IMR-90 (cell line): ENCODE data around the gene SLC13A5. TPM values are rescaled to one million over a fixed set of nuclear protein-coding genes. Genes with fewer than 3 reads are reported as not detected.

ENCODE experiments used
- ATAC-seq: fragments of 200-7000 bp; cut with Tn5 transposase; 2 replicates; pipeline ENCODE4 v1.9.1; 2020; ENCODE audit warnings: low read depth, mild to moderate bottlenecking, moderate library complexity
- BruUV-seq: library from RNA; stranded (reverse); fragments of 400-500 nt; replicated peaks from 2 replicates; lab custom pipeline; 2021; lab: Mats Ljungman, UMichigan
- CTCF ChIA-PET: fragments of 300-600 bp; formaldehyde crosslinking; extraction: SDS; loops from one replicate; lab custom pipeline; 2021; ENCODE audit warnings: antibody characterized with exemption; lab: Yijun Ruan, JAX
- POLR2A ChIA-PET: fragments of 300-600 bp; sonication (Branson Sonifier 250); formaldehyde crosslinking; loops from one replicate; lab custom pipeline; 2022; ENCODE audit warnings: antibody characterized with exemption; ENCODE audit not compliant: unreplicated experiment; lab: Charles Lee
- DNase-seq: peaks from one replicate; pipeline ENCODE4 v3.0.0; 2013
- H2AFZ ChIP-seq: replicated peaks from 2 replicates; pipeline ENCODE3; 2013; ENCODE audit warnings: low read length, mild to moderate bottlenecking; ENCODE audit not compliant: poor library complexity
- H2AK5ac ChIP-seq: 2 replicates; pipeline ENCODE4 v1.6.1; 2013; ENCODE audit warnings: low read depth, low read length, inconsistent platforms
- H2AK9ac ChIP-seq: replicated peaks from 2 replicates; pipeline ENCODE3; 2013; ENCODE audit warnings: mild to moderate bottlenecking, low read depth, low read length, moderate library complexity; ENCODE audit not compliant: poor library complexity
- H2BK120ac ChIP-seq: 2 replicates; pipeline ENCODE4 v1.6.1; 2013; ENCODE audit warnings: low read depth, low read length, inconsistent platforms
- H2BK15ac ChIP-seq: 3 replicates; pipeline ENCODE4 v1.6.1; 2013; ENCODE audit warnings: low read depth, low read length, inconsistent platforms
- H2BK20ac ChIP-seq: 2 replicates; pipeline ENCODE4 v1.6.1; 2013; ENCODE audit warnings: low read depth, mild to moderate bottlenecking, inconsistent platforms, low read length, moderate library complexity
- H2BK5ac ChIP-seq: 2 replicates; pipeline ENCODE4 v1.6.1; 2013; ENCODE audit warnings: mild to moderate bottlenecking, low read depth, low read length, inconsistent platforms; ENCODE audit not compliant: poor library complexity, severe bottlenecking
- H3K14ac ChIP-seq: replicated peaks from 2 replicates; pipeline ENCODE4 v1.6.1; 2013; ENCODE audit warnings: low read depth, low read length, inconsistent platforms
- H3K18ac ChIP-seq: 2 replicates; pipeline ENCODE4 v1.6.1; 2013; ENCODE audit warnings: low read depth, low read length, control low read depth
- H3K23ac ChIP-seq: 2 replicates; pipeline ENCODE4 v1.6.1; 2013; ENCODE audit warnings: low read depth, low read length, inconsistent platforms
- H3K27ac ChIP-seq: 2 replicates; pipeline ENCODE4 v1.5.1; 2013; ENCODE audit warnings: mild to moderate bottlenecking, control low read depth, low read length; ENCODE audit not compliant: insufficient read depth
- H3K27me3 ChIP-seq: 2 replicates; pipeline ENCODE4 v1.6.1; 2013; ENCODE audit warnings: low read length; ENCODE audit not compliant: control insufficient read depth, insufficient read depth
- H3K36me3 ChIP-seq: 2 replicates; pipeline ENCODE4 v1.6.1; 2013; ENCODE audit warnings: low read length, mixed read lengths; ENCODE audit not compliant: control insufficient read depth, insufficient read depth
- H3K4ac ChIP-seq: 2 replicates; pipeline ENCODE4 v1.6.1; 2013; ENCODE audit warnings: low read depth, low read length, inconsistent platforms
- H3K4me1 ChIP-seq: 2 replicates; pipeline ENCODE4 v1.6.1; 2013; ENCODE audit warnings: low read length, mixed read lengths; ENCODE audit not compliant: control insufficient read depth, insufficient read depth
- H3K4me2 ChIP-seq: 2 replicates; pipeline ENCODE4 v1.6.1; 2013; ENCODE audit warnings: low read depth, mild to moderate bottlenecking, control low read depth, low read length, moderate library complexity
- H3K4me3 ChIP-seq: 2 replicates; pipeline ENCODE4 v1.5.1; 2013; ENCODE audit warnings: low read depth, mild to moderate bottlenecking, control low read depth, low read length, moderate library complexity; ENCODE audit not compliant: insufficient read depth
- H3K56ac ChIP-seq: 2 replicates; pipeline ENCODE4 v1.6.1; 2013; ENCODE audit warnings: low read length, inconsistent platforms; ENCODE audit not compliant: insufficient read depth; ENCODE audit errors: extremely low read depth
- H3K79me1 ChIP-seq, 2 experiments: 2 replicates each; pipeline ENCODE4 v1.6.1; 2013; ENCODE audit warnings: low read length in 2 of 2, inconsistent platforms in 1 of 2, low read depth in 1 of 2
- H3K9ac ChIP-seq: 2 replicates; pipeline ENCODE4 v1.6.1; 2013; ENCODE audit warnings: low read depth, low read length, control low read depth
- H3K9me1 ChIP-seq: 2 replicates; pipeline ENCODE4 v1.6.1; 2013; ENCODE audit warnings: low read length, inconsistent platforms; ENCODE audit not compliant: insufficient read depth
- H3K9me3 ChIP-seq: 2 replicates; pipeline ENCODE4 v1.6.1; 2013; ENCODE audit warnings: low read length; ENCODE audit not compliant: control insufficient read depth, insufficient read depth
- H4K20me1 ChIP-seq: 2 replicates; pipeline ENCODE4 v1.6.1; 2013; ENCODE audit warnings: low read length, inconsistent platforms; ENCODE audit not compliant: insufficient read depth
- H4K5ac ChIP-seq: 2 replicates; pipeline ENCODE4 v1.6.1; 2013; ENCODE audit warnings: mild to moderate bottlenecking, low read depth, low read length, control low read depth
- H4K8ac ChIP-seq, 2 experiments: 2 replicates each; pipeline ENCODE4 v1.6.1; 2013; ENCODE audit warnings: low read depth in 2 of 2, low read length in 2 of 2, control low read depth in 1 of 2, inconsistent platforms in 1 of 2
- H4K91ac ChIP-seq: 2 replicates; pipeline ENCODE4 v1.6.1; 2013; ENCODE audit warnings: low read depth, low read length, inconsistent platforms; ENCODE audit not compliant: insufficient read depth
- CEBPB ChIP-seq: IDR thresholded peaks from 2 replicates; pipeline ENCODE4 v1.6.1; 2012; ENCODE audit warnings: low read depth, low read length, improper control_type of control experiment
- ELK1 ChIP-seq: fragments of 150-350 bp; IDR thresholded peaks from 2 replicates; pipeline ENCODE4 v1.6.1; 2016; ENCODE audit warnings: low read depth, mild to moderate bottlenecking, low read length, moderate library complexity, borderline replicate concordance
- FOS ChIP-seq: fragments of 150-350 bp; IDR thresholded peaks from 2 replicates; pipeline ENCODE4 v1.6.1; 2016; ENCODE audit warnings: low read depth, low read length
- MAFK ChIP-seq: IDR thresholded peaks from 2 replicates; pipeline ENCODE4 v1.6.1; 2012; ENCODE audit warnings: low read depth, low read length, improper control_type of control experiment
- MAZ ChIP-seq: IDR thresholded peaks from 2 replicates; pipeline ENCODE4 v1.6.1; 2012; ENCODE audit warnings: low read depth, mild to moderate bottlenecking, low read length, improper control_type of control experiment, moderate library complexity, borderline replicate concordance
- NFE2L2 ChIP-seq: fragments of 150-350 bp; IDR thresholded peaks from 2 replicates; pipeline ENCODE4 v1.6.1; 2016; ENCODE audit warnings: low read depth, mild to moderate bottlenecking, low read length
- POLR2A ChIP-seq: IDR thresholded peaks from 2 replicates; pipeline ENCODE4 v1.6.1; 2012; ENCODE audit warnings: mild to moderate bottlenecking, low read depth, low read length
- RFX5 ChIP-seq: IDR thresholded peaks from 2 replicates; pipeline ENCODE4 v1.8.0; 2012; ENCODE audit warnings: low read depth, mild to moderate bottlenecking, low read length, moderate library complexity
- SMC3 ChIP-seq: fragments of 150-350 bp; IDR thresholded peaks from 2 replicates; pipeline ENCODE4 v1.6.1; 2016; ENCODE audit warnings: low read depth, mild to moderate bottlenecking, antibody characterized with exemption, low read length, moderate library complexity
- WGBS, 2 experiments: methylation state at CpG; one replicate each; pipeline versions ENCODE4 v1.1.5 to v1.1.7; 2013; ENCODE audit warnings: missing lambda C conversion rate in 2 of 2; ENCODE audit not compliant: insufficient read length in 1 of 2; ENCODE audit errors: extremely low coverage in 2 of 2; 5-methylcytosine and 5-hydroxymethylcytosine counted together
- dilution Hi-C: fragments of 300-500 bp; cut with HindIII; formaldehyde crosslinking; loops from one replicate; pipeline ENCODE4 v1.14.3; 2018; ENCODE audit warnings: low sequenced_read_pairs; ENCODE audit not compliant: unreplicated experiment
- in situ Hi-C: fragments of 300-500 bp; cut with MboI; formaldehyde crosslinking; loops from 3 replicates; pipeline ENCODE4 v1.14.3; 2019; ENCODE audit warnings: low sequenced_read_pairs, inconsistent platforms, mixed read lengths
- intact Hi-C: fragments of 100-400 bp; cut with micrococcal nuclease; formaldehyde crosslinking; loops from 2 replicates; pipeline ENCODE4 v1.10.0; 2022
- polyA plus RNA-seq, 3 experiments: library from polyadenylated mRNA; depleted of rRNA; stranded (reverse); fragments of >200 nt; gene quantifications; 2 replicates each; pipeline ENCODE4 v1.2.3, GENCODE V29; 2012; ENCODE audit warnings: low replicate concordance in 1 of 3
- total RNA-seq: library from RNA; depleted of rRNA; stranded (reverse); fragments of >200 nt; gene quantifications from 2 replicates; pipeline ENCODE4 v1.2.3, GENCODE V29; 2012

The SLC13A5 gene
- total and polyA plus RNA-seq, 2 of the 4 experiments (the other 2 are of a cell fraction), result not detected

DNA sequence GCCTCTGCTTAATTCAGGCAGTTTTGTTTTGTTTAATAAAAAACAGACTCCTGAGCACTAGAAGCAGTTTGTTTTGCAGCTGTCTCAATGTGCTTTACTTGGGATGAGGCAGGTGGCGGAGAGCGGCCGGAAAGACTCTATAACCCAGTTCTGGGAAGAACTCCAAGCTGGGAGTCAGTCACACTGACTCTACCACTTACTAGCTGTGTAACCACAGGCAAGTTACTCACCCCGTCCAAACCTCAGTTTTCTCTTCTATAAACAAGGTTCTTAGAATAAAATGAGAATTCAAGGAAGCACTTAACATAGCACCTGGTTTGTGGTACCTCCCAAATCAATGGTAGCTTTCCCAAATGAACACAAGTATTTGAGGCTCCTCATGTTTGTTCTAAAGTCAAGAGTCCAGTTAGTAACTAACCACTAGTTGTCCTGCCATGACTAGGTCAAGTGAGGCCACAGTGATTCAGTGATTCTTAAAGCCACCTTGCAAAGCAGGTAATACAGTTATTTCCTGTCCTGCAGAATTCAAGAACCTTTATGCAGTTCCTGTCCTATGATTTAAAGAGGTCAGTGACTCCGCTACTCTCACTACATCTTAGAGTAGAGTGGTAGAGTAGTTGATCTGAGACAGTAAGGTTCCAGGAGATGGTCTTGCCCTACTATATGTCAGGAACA, 69.6 kb downstream of the SLC13A5 start (continued):
- TF ChIP-seq FOS, result no peak

- H3K4me1 ChIP-seq, result peaks cover 9% of the 10 kb centered on the region
- ChIA-PET CTCF (no interaction called here), POLR2A (no interaction called here)
- ATAC-seq (no peak), DNase-seq (peak; percentile 14)
- H3K4me2 ChIP-seq, result no peak overlapping the region
- no peak overlapping the region for H3K4ac ChIP-seq
- H4K5ac ChIP-seq, result no peak overlapping the region
- peaks cover 8% of the 10 kb centered on the region for H3K36me3 ChIP-seq
- no peak overlapping the region for H3K56ac ChIP-seq
- H3K27me3 ChIP-seq, result no peaks in the 10 kb centered on the region
- no peak overlapping the region for H2BK5ac ChIP-seq
- no peak overlapping the region for H3K4me3 ChIP-seq
- H3K23ac ChIP-seq, result peak overlapping the region; percentile 29; the same call in 1 of the 2 replicates
- no peak overlapping the region for H2AK5ac ChIP-seq
- no peak overlapping the region for H2BK20ac ChIP-seq
- no peak overlapping the region for H3K18ac ChIP-seq
- no peak overlapping the region for H2BK120ac ChIP-seq
- intact Hi-C loops (loop anchor here (5.0 kb wide), 1 partner anchor 200 kb away; the partner anchor contains the start of gene PIMREG), in situ Hi-C loops (loop anchor here (10.0 kb wide), 1 partner anchor 168 kb away; no protein-coding TSS in a partner anchor), dilution Hi-C loops (no loop called here)
- no peak overlapping the region for H3K9ac ChIP-seq
- no peaks in the 10 kb centered on the region for H3K9me3 ChIP-seq
- no peaks in the 10 kb centered on the region for H3K9me1 ChIP-seq
- peaks cover 2% of the 10 kb centered on the region; the same call in 1 of the 2 replicates for H4K20me1 ChIP-seq
- no CpG with 5 or more reads among the region's 2 CpGs for WGBS, 2 experiments
- no peak overlapping the region for H2AFZ ChIP-seq
- H3K27ac ChIP-seq, result no peak overlapping the region
- TF ChIP-seq ELK1 (no peak), CEBPB (peak; percentile 92), MAZ (no peak), SMC3 (no peak), NFE2L2 (no peak), RFX5 (no peak), POLR2A (no peak), MAFK (no peak)
- H4K91ac ChIP-seq, result no peak overlapping the region
- H2BK15ac ChIP-seq, result no peak overlapping the region
- BruUV-seq, result no TSS peak
- no peak overlapping the region for H4K8ac ChIP-seq
- H3K79me1 ChIP-seq, result peaks cover 11 to 57% of the 10 kb centered on the region in 2 experiments; a peak in 3 of 4 replicates
- H2AK9ac ChIP-seq, result no peak overlapping the region
- no peak overlapping the region for H3K14ac ChIP-seq
Measured at GRCh38 chr17:6642592-6642991, 70.6 kb downstream of the SLC13A5 start.
